Large intestine (tissue), 3 donors: ENCODE data around the gene SPINK5. TPM values are rescaled to one million over a fixed set of nuclear protein-coding genes. Genes with fewer than 3 reads are reported as not detected.
A peak's percentile ranks its signal among the peaks of the same experiment; 100 is the strongest.

ENCODE experiments used
- DNase-seq, 2 donors: peaks; one replicate each; pipeline versions ENCODE4 v3.0.0 to v3.0.0-alpha.2; 2013
- H3K27ac ChIP-seq: one replicate; pipeline ENCODE4 v1.5.1; 2013; ENCODE audit warnings: low read length
- H3K27me3 ChIP-seq: 2 replicates; pipeline ENCODE4 v1.6.1; 2013; ENCODE audit warnings: low read length; ENCODE audit not compliant: control insufficient read depth, insufficient read depth
- H3K36me3 ChIP-seq: 2 replicates; pipeline ENCODE4 v1.6.1; 2013; ENCODE audit warnings: low read length; ENCODE audit not compliant: control insufficient read depth, insufficient read depth
- H3K4me1 ChIP-seq: one replicate; pipeline ENCODE4 v1.6.1; 2013; ENCODE audit warnings: low read length; ENCODE audit not compliant: control insufficient read depth, insufficient read depth
- H3K4me3 ChIP-seq: one replicate; pipeline ENCODE4 v1.5.1; 2013; ENCODE audit warnings: low read length
- H3K9me3 ChIP-seq: one replicate; pipeline ENCODE4 v1.6.1; 2013; ENCODE audit warnings: mild to moderate bottlenecking, low read depth, low read length, moderate library complexity; ENCODE audit not compliant: control insufficient read depth
- WGBS: methylation state at CpG from one replicate; pipeline ENCODE4 v1.1.5; 2013; ENCODE audit warnings: low lambda C conversion rate; ENCODE audit not compliant: insufficient coverage; 5-methylcytosine and 5-hydroxymethylcytosine counted together
- polyA plus RNA-seq: library from polyadenylated mRNA; unstranded; fragments of 120-200 nt; gene quantifications from one replicate; pipeline ENCODE4 v1.2.1, GENCODE V29; 2013

Gene SPINK5
- polyA plus RNA-seq, 1 donor: 0.70 TPM

GRCh38 chr5:148090773-148091250, 27.0 kb downstream of the SPINK5 start:
- no peaks in the 10 kb centered on the region for H3K36me3 ChIP-seq
- WGBS: 8% methylated on average over 2 of the region's 7 CpGs
- no peaks in the 10 kb centered on the region for H3K9me3 ChIP-seq
- DNase-seq: peak in 1 of 2 donors; percentile 76
- no peak overlapping the region for H3K27ac ChIP-seq
- no peak overlapping the region for H3K4me3 ChIP-seq
- H3K4me1 ChIP-seq: peaks cover 6% of the 10 kb centered on the region
- H3K27me3 ChIP-seq: no peaks in the 10 kb centered on the region

DNA sequence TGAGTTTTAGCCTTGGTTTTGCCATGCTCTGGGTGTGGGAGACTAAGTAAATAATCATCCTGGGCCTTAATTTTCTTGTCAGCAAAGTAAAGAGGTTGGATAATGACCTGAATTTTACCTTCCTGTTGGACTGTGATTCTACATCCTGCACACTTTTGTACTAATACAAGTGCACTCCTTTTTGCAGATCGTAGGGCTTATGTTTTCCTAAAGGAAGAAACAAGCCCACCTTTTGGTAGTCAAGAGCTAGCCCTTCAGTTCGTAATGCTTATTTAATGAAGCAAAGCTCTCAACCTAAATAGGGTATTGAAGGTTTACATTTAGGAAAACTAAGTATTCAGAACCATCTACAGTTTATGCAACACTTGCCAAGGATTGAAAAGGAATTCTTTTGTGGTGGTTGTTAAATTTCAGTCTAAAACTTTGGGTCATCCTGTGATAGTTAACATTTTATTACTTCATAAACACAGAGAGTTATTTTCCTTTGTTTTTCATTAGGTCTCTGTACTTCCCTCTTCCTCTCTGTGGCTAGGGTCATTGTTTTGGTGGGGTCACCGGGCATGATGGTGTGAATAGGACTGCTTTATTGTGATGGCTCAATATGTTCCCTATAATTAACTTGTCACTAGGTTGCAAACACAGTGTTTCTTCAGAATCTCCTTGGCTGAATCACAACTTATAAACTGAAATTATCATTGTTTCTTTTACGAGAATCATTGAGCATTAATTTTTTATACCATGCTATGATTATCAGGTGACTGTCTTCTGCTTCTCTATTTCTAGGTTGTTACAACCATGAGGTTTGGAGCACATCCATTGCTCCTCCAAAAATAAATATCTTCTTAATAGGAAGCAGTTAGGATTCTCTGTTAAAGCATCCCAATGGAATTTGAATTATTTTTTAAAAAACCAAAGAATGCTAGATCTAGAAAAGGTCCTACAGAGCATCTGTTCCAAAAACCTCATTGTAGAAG, 28.5 kb downstream of the SPINK5 start:
- H3K36me3 ChIP-seq: no peaks in the 10 kb centered on the region
- H3K4me3 ChIP-seq: no peak overlapping the region
- no peak overlapping the region for H3K27ac ChIP-seq
- H3K9me3 ChIP-seq: no peaks in the 10 kb centered on the region
- peaks cover 6% of the 10 kb centered on the region for H3K4me1 ChIP-seq
- DNase-seq: no peak
- H3K27me3 ChIP-seq: no peaks in the 10 kb centered on the region
- WGBS: 85% methylated on average over 2 of the region's 4 CpGs

DNA sequence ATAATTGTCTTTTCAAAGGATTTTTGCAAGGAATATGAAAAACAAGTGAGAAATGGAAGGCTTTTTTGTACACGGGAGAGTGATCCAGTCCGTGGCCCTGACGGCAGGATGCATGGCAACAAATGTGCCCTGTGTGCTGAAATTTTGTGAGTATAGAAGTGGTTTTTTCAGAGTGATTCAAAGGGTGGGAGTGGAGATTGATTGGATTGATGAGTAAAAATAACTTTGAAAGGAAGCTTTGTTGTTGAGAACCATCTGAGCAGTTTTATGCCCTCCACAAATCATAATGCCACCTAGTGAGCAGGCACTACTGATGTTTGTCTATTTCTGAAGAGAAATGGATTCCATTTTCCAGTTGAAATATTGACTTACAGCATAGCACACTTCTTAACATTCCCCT, 30.6 kb downstream of the SPINK5 start:
- no peak overlapping the region for H3K27ac ChIP-seq
- no peaks in the 10 kb centered on the region for H3K27me3 ChIP-seq
- no CpG with 5 or more reads among the region's 3 CpGs for WGBS
- H3K36me3 ChIP-seq: no peaks in the 10 kb centered on the region
- H3K4me3 ChIP-seq: no peak overlapping the region
- no peaks in the 10 kb centered on the region for H3K9me3 ChIP-seq
- DNase-seq: no peak
- peaks cover 6% of the 10 kb centered on the region for H3K4me1 ChIP-seq

DNA sequence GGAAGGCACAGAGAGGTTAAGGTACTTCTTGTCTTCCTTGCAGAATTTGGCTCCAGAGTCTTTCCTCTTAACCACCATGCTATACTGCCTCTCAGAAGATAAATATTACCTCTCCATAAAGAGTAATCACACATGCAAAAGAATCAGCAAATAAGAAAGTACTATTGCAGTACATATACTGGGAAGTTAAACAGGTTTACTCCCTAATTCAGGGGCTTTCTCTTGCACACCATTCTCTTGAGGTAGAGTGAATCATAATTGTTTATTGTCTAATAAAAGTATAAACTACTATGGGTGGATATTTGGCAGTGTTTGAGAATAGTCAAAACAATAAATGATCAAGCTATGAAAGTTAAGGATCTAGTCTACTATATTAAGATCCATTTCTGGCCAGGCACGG, 40.4 kb downstream of the SPINK5 start:
- no peak overlapping the region for H3K27ac ChIP-seq
- H3K36me3 ChIP-seq: no peaks in the 10 kb centered on the region
- H3K4me3 ChIP-seq: no peak overlapping the region
- no peak for DNase-seq
- no peaks in the 10 kb centered on the region for H3K4me1 ChIP-seq
- no peaks in the 10 kb centered on the region for H3K9me3 ChIP-seq
- no CpG with 5 or more reads among the region's 1 CpG for WGBS
- H3K27me3 ChIP-seq: no peaks in the 10 kb centered on the region

GRCh38 chr5:148107608-148108007, 43.8 kb downstream of the SPINK5 start:
- H3K27ac ChIP-seq: no peak overlapping the region
- no peak for DNase-seq

DNA sequence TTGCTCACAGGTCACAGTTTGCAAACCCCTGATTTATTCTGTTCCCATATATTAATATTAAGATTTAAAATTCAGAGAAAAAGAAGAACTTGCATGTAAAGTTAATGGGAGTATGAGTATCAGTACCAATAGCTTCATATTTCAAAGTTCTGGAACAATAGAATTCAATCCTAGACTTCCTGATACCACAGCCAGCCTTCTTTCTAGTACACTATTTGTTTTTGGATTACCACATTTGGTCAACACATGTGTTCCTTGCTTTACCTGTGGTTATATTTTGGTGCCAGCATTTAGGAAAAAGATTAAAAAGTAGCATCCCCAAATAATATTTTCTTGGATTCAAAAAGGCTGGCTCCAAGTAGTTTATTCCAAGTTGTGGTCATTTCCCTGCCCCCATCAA, 49.5 kb downstream of the SPINK5 start:
- H3K9me3 ChIP-seq: no peaks in the 10 kb centered on the region
- DNase-seq: no peak
- no peak overlapping the region for H3K27ac ChIP-seq
- no peak overlapping the region for H3K4me3 ChIP-seq
- H3K36me3 ChIP-seq: no peaks in the 10 kb centered on the region
- H3K4me1 ChIP-seq: no peaks in the 10 kb centered on the region
- no peaks in the 10 kb centered on the region for H3K27me3 ChIP-seq

More at GRCh38 chr5:148107608-148108007, 43.8 kb downstream of the SPINK5 start:
- 0% methylated on average over 2 of the region's 3 CpGs for WGBS
- Histone ChIP-seq H3K27me3 (no peaks in the 10 kb centered on the region), H3K4me1 (no peaks in the 10 kb centered on the region), H3K4me3 (no peak overlapping the region), H3K9me3 (no peaks in the 10 kb centered on the region), H3K36me3 (no peaks in the 10 kb centered on the region)

- no CpG with 5 or more reads among the region's 3 CpGs for WGBS
- Histone ChIP-seq H3K27me3 (no peaks in the 10 kb centered on the region), H3K4me1 (no peaks in the 10 kb centered on the region), H3K27ac (no peak overlapping the region), H3K36me3 (no peaks in the 10 kb centered on the region), H3K9me3 (no peaks in the 10 kb centered on the region), H3K4me3 (no peak overlapping the region)
- no peak for DNase-seq
These were observed 56.5 kb downstream of the SPINK5 start for GRCh38 chr5:148120317-148120716.

GRCh38 chr5:148125641-148126040, 61.9 kb downstream of the SPINK5 start:
- H3K9me3 ChIP-seq: no peaks in the 10 kb centered on the region
- WGBS: no CpG with 5 or more reads among the region's 3 CpGs
- no peak overlapping the region for H3K27ac ChIP-seq
- H3K36me3 ChIP-seq: no peaks in the 10 kb centered on the region
- no peak overlapping the region for H3K4me3 ChIP-seq
- H3K4me1 ChIP-seq: no peaks in the 10 kb centered on the region
- H3K27me3 ChIP-seq: no peaks in the 10 kb centered on the region
- no peak for DNase-seq

DNA sequence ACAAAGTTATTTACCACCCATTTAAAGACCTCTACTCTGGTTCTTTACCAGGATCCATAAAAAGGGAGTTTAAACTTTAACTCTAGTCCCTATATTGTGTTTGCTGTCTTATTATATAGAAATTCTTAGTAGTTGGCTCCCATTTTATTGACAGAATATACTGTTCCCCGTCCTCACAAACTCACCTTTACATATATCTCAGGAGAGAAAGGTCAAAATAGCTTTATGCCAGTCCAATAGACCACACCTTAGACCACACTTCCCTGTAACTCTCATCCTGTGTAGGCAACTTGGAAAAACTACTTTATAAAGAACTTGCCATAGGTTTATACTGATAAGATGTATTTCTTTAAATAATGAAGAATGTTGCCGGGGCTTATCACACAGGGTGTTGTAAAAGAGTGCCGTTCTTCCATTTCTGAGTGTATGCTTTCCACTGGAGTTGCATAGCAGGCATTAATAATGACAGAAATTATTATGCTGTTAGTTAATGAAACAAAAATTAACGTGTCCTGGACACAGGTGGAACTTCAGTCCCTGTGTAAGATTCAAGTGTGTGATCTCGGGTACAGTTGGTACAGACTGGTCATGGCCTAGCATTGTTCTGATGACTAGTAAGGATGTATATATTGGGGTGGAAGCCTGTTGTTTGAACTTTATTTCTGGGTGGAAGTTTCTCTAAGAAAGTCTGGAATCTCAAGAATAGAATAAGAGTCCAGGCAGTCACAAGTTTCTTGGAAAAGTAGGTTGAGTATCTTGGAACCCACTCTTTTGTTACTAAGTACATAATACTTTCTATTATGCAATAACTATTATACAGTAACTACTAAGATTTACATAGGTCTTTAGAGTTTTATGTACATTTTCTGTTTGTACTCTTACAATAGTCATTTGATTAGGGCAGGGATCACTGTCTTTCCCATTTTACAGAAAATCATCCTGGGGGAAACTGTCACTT, 71.6 kb downstream of the SPINK5 start:
- Histone ChIP-seq H3K36me3 (no peaks in the 10 kb centered on the region), H3K4me1 (peaks cover 12% of the 10 kb centered on the region), H3K9me3 (no peaks in the 10 kb centered on the region), H3K4me3 (no peak overlapping the region), H3K27ac (peak overlapping the region; percentile 63), H3K27me3 (no peaks in the 10 kb centered on the region)
- peak; percentile 5 to 77 for DNase-seq
- 17% methylated on average over 1 of the region's 5 CpGs for WGBS

DNA sequence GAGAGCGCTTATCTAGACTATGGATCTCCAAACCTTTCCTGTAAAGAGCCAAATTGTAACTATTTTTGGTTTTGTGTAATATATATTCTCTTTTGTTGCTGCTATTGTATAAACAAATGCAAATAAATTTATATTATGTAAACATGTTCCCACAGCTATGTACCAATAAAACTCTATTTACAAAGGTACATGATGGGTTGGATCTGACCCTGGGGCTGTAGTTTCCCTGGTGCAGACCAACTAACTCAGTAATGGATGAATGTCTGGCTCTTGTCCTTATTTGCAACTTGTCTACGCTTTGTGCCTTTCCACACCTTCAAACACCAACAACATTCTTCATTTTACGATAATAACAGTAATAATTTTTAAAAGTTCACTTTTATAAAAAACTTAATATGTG, 77.1 kb downstream of the SPINK5 start:
- 100% methylated on average over 1 of the region's 3 CpGs for WGBS
- Histone ChIP-seq H3K9me3 (no peaks in the 10 kb centered on the region), H3K27ac (no peak overlapping the region), H3K4me1 (no peaks in the 10 kb centered on the region), H3K4me3 (no peak overlapping the region), H3K36me3 (no peaks in the 10 kb centered on the region), H3K27me3 (no peaks in the 10 kb centered on the region)
- no peak for DNase-seq
